ENCODE data around the gene JAG2.
"Not testable (repeated sequence)": the region's sequence is repeated elsewhere in the genome, so short reads cannot be mapped to it uniquely, and the experiment has no call there.

The JAG2 gene

DNA sequence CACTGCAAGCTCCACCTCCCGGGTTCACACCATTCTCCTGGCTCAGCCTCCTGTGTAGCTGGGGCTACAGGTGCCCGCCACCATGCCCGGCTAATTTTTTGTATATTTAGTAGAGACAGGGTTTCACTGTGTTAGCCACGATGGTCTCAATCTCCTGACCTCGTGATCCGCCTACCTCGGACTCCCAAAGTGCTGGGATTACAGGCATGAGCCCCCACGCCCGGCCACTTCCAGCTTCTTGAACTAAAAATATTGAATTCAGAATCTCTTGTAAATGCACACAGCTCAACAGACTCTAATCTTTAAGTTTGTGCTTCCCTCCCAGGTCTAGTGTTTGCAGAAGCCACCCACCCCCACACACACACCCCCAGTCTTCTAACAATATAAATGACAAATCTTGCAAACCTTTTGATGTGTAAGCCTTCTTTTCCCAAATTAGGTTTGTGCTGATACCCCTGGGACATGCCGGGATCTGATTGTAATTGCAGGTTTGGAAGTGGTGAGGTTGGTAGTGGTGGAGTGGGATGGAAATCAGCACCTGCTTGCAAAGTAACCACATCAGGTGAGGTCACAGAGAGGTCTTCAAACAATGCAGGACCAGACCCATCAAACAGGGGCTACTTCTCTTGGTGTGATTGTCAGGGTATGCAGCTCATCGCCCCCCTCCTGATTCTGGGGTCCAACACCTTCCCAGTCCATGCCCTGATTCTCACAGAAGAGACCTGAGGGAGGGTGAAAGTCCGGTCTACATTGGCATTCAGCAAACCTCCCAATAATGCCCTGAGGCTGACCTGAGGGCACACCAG, 51.9 kb downstream of the JAG2 start:
- DNase-seq = no peak

- DNase-seq = not testable (repeated sequence)
Observed at GRCh38 chr14:105109243-105109642, 59.3 kb downstream of the JAG2 start.

DNA sequence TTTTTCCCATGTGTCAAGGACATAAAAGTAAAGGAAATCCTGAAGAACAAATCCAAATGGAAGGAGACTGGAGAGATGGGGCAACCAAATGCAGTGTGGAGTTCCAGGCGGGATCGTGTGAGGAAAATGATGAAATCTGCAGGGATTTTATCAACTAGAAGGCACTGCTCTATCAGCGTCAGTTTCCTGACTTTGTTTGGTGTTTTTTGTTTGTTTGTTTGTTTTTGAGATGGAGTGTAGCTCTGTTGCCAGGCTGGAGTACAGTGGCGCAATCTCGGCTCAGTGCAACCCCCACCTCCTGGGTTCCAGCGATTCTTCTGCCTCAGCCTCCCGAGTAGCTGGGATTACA, 60.1 kb downstream of the JAG2 start:
- no peak for DNase-seq

- no peak for DNase-seq
Observed at GRCh38 chr14:105107781-105108515, 60.6 kb downstream of the JAG2 start.

GRCh38 chr14:105107351-105107750, 61.2 kb downstream of the JAG2 start:
- DNase-seq = no peak

DNA sequence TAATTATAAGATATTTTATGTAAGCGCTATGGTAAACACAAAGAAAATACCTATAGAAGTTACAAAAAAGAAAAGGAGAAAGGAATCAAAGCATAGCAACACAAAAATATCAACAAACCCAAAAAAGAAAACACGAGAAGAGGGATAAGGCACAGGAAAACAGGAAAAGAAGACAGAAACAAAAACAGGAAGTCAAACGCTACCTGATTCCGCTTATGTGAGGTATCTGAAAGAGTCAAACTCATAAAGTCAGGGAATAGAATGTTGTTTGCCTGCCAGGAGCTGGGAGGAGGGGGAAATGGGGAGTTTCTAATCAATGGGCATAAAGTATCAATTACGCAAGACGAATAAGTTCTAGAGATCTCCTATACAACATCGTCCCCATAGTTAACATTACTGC, 63.4 kb downstream of the JAG2 start:
- no peak for DNase-seq

- no peak for DNase-seq
Observed at GRCh38 chr14:105102893-105103292, 65.7 kb downstream of the JAG2 start.

DNA sequence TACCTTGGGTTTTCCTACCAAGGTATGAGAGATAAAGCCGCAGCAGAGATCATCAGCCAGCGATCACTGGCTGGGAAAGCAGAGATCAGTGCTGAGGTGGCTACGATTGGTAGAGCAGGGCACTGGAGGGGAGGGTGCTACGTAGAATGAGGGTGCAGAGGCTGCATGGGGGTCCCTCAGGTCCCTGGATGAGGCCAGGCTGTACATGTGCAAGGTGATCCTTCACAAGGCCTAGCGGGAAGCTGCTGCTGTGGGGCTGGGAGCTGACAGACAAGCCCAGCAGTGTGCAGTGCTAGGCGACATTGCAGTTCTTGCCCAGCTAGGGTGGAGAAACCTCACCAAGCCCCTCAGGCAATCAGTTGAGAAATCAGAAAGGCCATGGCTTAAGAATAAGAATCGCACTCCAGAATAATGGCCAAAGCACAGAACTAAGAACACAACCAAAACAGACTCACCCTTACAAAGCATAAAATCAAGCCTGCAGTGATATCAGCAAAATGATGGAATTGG, 66.2 kb downstream of the JAG2 start:
- DNase-seq = no peak

DNA sequence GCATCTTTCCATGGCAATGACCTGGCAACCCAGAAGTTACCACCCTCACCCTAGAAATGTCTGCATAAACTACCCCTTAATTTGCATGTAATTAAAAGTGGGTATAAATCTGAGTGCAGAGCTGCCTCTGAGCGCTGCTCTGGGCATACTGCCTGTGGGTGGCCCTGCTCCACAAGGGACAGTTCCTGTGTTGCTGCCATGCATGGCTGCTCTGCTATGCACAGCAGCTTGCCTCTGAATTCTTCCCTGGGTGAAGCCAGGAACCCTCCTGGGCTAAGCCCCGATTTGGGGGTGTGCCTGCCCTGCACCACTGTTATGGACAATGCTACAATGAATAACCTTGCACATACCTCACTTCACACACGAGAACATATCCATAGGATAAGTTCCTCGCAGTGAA, 67.7 kb downstream of the JAG2 start:
- no peak for DNase-seq

GRCh38 chr14:105099778-105100177, 68.8 kb downstream of the JAG2 start:
- DNase-seq = no peak

- no peak for DNase-seq
Observed at GRCh38 chr14:105098316-105098715, 70.3 kb downstream of the JAG2 start.

DNA sequence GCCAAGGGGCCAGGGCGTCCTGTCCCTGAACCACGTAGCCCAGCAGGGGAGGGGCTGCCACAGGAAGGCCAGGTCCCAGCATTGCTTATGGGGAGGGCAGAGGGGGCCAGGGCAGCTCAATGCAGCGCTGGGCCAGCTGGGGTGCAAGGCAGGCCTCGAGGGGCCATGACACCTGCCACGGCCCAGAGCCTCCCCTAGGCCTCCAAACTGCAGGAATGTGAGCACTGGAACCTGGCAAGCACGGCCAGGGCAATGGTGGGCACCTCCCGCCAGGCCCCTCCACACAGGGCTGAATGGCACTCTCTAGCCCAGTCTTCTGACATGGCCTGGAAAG, 70.8 kb downstream of the JAG2 start:
- DNase-seq = no peak

DNA sequence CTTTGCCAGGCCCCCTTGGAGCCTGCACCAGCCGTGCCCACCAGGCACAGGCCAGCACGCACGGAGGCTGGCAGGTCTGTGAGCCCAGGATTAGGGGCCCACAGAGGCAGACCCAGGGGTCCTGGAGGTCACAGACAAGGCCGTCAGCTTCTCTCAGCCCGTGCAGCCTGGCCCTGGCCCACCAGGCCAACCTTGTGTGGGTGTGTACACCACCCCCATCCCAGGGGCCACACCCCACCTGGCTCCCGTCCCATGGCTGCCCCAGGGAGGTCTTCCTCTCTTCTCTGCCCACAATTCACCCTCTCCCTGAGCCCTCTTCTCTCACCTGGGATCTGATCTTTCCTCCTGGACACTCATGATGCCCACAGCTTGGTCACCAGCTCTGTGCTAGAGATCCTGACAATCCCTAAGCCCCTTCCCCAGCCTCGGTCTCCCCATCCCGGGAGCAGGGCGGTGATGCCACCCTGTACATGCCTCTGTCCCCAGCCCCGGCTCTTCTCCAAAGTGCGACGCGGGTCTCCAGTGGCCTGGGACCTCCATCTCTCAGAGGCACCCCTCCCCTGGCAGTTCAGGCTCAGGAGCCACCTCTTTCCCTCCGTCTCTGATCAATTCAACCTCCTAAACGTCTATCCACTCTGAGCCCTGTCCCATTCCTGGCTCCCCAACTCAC, 72.2 kb downstream of the JAG2 start:
- DNase-seq = no peak

- no peak for DNase-seq
Observed at GRCh38 chr14:105095236-105095805, 73.3 kb downstream of the JAG2 start.

GRCh38 chr14:105094193-105094907, 74.2 kb downstream of the JAG2 start:
- no peak for DNase-seq

DNA sequence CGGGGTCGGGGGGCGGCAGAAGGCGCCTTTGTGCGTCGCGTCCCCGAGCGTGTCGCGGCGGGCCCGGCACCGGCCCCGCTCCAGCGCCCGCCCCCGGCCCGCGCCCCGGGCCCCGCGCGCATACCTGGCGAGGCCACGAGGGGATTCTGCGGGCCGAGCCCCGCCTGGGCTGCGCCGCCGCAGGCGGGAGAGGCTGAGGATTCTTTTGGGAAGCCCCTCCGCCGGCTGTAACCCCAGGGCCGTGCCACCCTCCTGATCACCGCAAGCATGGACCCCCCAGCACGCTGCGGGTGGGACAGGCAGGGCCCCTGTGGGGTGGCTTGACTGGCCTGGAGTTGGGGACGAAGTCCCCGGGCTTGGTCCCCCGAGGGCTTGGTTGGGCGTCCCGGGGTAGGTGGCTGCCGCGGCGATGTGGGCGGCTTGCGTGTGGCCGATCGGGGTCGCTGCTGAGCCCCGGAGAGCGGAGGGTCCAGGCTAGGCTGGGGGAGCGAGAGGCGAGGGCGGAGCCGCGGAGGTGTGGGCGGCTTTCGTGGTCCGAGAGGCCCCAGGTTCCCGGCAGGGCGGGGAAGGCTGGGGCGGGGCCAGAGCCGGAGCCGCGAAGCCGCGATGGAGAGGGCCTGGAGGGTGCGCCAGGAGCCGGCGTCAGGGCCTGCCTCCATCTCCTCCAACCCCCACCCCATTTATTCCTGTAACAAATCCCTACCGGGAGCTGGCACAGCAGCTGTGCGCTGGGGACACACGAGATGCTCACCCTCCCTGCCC, 75.0 kb downstream of the JAG2 start:
- peak; percentile 81 for DNase-seq

DNA sequence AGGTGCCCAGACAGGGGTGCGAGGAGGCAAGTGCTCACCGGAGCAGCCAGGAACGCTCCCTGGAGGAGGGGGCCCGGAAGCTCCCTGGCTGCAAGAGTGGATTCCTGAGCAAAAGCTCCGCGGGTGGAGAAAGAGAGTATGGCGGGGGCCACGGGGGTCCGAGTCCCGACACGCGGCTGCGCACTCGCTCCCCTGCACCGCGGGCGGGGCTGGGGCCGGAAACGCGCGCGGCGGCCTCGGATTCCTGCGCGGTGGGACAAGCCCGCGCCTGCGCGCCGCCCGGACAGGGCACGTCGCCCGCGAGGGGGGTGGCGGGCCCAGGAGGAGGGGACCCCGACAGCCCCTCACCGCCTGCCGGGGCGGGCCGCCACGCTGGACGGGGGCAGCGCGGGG, 75.5 kb downstream of the JAG2 start:
- DNase-seq = peak; percentile 75

GRCh38 chr14:105092171-105093037, 76.2 kb downstream of the JAG2 start:
- no peak for DNase-seq

GRCh38 chr14:105091517-105092170, 76.9 kb downstream of the JAG2 start:
- no peak for DNase-seq

GRCh38 chr14:105091054-105091516, 77.5 kb downstream of the JAG2 start:
- no peak for DNase-seq

Measured in fibroblast of skin of abdomen (primary cell).